Activated CD4-positive, CD25-positive, alpha-beta regulatory T cell (primary cell): Measurements from ENCODE around the gene SCGB1A1.

Source experiments
- DNase-seq, 4 experiments: peaks; one replicate each; lab custom pipeline; 2025; lab: John Stamatoyannopoulos, UW

Gene SCGB1A1

DNA sequence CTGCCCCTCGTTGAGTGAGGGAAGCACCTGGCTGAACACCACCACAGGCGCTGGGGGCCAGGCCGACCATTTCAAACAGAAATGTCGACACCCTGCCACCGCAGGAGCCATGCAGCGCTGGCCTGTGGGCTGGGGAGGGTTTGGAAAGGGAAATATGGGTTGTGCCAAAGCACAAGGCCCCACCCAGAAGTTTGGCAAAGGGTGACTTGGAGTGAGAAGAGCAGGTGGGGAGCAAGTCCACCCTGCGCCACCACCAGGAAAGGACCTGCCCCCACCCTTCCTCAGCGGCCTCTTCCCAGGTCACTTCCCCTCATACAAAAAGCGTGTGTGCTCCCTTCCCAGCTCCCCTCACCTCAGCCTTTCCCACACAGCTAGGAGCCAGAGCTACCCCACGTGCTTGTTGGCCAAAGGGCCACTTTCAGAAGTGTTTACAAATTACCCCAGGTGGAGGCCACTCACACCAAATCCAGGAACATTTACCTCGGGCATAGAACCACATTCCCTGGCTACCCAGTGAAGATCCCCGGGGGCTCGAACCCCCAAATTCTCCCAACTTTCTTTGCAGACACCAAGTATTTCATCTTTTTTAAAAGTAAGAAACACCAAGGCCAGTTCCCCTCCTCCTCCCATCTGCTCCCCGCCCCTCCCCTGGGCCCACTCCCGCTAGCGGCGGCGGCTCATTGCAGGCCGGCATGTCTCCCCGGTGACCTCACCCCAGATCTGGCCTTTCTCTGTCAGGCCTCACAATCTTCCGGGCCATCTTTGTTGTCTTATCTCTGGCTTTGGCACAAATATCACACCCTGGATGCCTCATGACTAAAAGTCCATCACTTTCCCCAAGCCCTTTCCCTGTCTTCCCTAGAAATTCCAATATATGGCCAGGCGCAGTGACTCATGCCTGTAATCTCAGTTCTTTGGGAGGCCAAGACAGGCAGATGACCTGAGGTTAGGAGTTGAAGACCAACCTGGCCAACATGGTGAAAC, 20.5 kb upstream of the SCGB1A1 start:
- DNase-seq: no peak

DNA sequence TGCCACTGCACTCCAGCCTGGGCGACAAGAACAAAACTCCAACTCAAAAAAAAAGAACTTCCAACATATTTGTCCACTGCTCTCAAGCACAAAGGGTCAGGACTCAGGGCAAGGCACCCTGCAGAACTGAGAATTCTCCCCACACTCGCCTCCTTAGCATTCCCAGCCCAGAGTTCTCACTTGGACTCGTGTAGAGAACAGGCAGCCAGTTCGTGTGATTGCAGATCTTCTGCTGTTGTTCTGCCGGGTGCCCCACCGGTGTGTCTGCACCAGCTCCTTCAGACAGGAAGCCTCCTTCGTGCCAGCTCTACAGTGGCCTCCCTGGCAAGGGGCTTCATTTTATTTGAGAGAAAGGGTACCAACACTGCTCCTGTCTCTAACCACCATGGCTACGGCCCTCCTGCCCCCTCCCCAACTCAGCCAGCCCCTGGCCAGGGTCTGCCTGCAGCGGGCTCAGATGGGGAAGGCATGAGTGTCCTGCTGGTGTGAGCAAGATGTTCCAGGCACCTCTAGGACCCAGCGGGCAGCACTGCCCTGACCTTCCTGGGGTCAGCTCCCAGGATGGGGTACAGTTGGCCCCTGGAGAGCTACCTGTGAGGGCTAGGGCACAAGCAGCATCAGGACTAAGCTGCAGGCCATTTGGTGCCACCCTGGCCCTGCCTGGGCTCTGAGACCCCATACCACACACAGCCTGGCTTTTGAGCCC, 19.5 kb upstream of the SCGB1A1 start:
- DNase-seq: no peak

DNA sequence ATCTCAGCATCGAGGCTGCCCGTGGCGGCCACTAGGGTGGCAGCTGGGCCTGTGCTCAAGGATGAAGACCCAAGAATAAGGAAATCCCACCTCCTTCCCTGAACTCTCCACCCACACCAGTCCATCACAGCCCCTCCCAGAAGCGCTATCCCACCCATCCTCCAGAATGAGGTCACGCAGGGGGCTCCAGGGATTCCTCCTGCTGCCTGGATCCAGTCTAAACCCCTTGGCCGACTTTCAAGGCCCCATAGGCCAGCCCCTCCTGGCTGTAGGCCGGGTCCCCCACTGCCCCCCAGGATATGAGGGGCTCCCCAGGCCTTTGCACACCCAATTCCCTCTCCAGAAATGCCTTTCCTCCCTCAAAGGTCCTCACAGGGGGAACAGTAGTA, 19.0 kb upstream of the SCGB1A1 start:
- no peak for DNase-seq

DNA sequence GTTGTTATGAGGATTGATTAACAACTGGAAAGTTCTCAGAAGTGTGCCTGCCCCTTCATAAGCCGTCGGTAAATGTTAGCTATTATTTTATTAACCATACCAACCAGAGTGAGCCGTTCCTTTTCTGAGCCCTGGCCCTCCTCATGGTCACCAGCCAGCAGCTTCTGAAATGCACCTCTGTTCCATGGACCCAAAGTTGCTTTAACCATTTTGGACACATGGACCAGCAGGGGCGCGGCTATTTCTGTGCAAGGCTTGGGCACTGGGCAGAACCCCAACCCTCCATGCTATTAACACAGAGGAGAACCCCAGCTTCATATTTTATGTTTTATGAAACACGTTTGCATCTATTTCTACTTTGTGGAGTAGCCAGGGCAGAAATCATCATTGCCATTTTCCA, 18.6 kb upstream of the SCGB1A1 start:
- no peak for DNase-seq

DNA sequence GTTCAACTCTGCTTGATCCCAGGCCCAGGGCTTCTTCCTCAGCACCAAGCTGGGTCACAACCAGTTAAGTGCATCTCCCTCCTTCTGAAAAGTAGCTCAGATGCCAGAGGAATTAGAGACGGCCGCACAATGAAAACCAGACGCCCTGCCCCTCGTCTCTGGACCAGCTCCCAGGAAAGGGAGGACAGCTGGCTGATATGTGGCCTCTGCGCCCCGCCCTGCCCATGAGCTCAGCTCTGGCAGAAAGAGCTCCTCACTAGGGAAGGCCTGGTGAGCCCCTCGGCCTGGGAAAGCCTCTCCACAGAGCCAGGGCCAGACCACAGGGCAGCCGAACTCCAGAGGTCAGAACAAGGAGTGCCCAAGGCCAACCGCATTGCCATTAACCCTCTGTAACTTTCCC, 18.1 kb upstream of the SCGB1A1 start:
- no peak for DNase-seq

DNA sequence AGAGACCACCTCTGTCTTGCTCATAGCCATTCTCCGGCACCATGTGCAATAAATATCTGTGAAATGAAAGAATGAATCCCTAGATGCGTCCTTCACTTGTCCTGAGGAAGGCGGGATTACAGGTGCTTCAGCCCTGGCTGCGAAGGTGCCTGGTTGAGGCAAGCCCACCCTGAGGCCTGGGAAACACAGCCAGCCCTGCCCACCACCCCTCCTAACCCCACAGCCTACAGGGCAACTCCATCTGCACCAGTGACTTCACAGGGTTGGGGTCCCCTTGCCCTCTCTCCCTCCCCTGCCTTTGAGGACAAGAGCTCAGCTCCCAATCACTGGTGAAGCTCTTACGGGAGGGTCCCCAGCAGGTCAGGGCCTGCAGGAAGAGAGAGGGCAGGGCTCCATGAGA, 17.5 kb upstream of the SCGB1A1 start:
- no peak for DNase-seq

DNA sequence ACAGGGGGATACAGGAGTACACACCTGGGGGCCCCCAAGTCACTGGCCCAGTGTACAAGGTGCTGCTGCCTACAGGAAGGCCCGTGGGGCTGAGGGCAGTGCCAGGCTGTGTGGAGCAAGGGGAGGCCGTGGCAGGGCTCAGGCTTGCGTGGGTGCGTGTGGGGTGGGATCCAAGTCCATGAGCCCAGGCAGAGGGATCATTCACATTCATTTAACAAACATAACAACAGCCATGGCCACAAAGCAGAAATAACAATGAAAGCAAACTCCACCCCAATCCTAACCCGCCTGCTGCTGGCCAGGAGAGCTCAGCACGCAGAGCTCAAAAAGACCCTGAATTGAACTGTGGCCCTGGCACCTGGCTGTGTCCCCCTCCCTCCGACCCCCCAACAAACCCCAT, 17.0 kb upstream of the SCGB1A1 start:
- no peak for DNase-seq

DNA sequence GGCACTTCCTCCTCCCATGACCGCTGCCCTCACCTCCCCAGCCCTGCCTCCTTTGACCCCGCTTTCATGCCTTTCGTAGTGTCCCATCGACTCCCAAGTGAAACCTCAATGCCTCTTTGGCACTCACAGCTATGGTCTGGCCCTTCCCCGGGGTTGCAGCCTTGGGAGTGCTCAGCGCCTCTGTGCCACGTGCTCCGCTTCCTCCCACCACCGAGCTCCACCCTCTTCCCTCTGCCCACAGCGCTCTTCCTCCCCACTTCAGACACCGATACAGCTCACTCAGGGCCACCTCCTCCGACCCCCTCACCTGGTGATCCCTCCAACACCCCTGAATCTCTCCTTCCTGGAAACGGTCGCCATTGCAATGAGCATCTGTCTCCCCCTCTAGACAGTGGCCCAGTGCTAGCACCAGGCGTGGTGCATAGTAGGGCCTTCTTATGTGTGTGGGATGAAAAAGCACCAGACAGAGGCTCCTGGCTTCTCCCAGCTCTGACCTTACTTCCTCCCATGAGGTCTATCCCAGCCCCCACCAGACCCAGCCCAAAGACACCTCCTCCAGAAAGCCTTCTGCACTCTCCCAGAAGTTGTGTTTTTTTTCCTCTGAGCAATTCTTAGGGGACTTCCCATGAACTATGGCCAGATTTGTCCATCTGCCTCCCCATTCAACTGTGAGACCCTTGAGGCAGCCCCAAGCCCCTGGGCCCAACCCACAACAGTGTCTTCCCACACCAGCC, 16.4 kb upstream of the SCGB1A1 start:
- peak in 2 of 4 experiments; percentile 14 to 16 for DNase-seq

DNA sequence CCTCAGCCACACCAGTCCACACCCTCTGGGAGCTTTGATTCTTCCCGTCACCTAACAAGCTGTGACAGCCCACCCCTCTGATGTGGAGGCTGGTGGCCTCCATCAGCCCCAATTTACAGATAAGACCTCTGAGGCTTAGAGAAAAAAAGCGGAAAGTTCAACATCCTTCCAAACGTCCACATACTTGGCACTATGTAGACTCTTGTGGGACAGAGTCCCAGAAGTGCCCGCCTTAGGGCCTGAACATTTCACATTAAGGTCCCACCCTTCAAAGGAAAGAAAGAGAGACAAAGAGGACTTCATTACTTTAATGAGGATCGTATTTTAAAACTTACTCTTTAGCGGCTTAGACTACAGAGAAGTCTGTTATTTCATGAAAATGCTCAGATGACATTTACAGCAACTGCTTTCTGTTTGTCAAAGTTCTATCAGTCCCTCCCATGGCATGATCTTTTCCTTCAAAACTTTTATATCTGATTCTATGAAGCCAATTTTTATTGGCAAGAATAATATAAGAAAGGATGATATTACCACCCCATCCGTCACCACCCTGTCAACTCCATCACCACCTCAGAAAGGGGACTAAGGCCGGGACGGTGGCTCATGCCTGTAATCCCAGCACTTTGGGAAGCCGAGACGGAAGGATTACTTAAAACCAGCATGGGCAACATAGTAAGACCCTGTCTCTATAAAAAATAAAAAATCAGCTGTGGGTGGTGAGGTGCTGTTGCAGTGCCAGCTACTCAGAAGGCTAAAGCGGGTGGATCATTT, 15.7 kb upstream of the SCGB1A1 start:
- no peak for DNase-seq

DNA sequence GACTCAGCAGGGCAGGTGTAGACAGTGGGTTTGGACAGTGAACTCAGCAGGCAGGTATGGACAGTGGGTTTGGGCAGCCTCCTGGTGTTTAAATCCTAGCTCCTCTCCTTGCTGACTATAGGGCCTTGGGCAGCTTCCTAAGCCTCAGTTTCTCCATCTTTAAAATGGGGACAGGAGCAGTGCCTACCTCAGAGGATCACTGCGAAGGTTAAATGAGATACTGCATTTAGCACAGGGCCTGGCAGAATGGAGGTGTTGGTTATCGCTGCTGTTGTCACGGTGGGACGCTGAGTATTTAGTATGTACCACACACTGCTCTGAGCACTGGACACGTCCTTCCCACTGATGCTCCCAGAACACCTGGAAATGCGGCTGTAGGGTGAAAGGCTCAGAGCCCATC, 14.4 kb upstream of the SCGB1A1 start:
- no peak for DNase-seq

DNA sequence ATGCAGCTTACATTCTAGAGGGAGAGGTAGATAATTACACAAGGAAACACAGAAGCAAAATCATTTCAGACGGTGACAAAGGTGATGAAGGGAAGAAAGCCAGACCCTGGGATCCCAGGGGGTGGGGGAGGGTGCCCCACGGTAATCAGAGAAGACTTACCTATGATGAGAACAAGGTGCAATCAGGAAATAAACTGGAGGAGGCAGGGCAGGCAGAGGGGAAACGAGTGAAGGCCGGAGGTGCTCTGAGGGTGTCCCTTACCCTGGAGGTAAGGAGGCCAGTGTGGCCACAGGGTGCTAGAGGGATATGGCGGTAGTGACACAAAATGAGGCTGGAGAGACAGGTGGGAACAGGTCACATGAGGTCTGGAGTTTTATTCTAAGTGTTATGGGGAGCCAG, 13.9 kb upstream of the SCGB1A1 start:
- no peak for DNase-seq

DNA sequence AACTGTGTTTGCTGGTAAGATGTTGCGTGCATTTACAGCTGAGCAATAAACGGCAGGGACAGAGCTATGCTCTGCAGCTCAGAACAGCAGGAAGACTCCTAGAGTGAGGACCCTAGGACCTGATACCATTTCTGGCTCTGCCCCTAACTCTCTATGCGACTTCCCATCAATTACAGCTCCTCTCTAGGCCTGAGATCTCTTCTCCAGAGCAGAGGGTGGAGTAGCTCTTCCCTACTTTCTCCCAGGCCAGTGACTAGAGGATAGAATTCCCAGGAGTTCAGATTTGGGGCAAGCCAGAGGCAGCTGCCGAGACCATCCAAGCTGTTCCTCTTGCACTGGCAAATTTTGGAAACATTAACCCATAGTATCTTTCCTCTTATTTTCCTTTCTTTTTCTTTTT, 12.8 kb upstream of the SCGB1A1 start:
- DNase-seq: no peak

DNA sequence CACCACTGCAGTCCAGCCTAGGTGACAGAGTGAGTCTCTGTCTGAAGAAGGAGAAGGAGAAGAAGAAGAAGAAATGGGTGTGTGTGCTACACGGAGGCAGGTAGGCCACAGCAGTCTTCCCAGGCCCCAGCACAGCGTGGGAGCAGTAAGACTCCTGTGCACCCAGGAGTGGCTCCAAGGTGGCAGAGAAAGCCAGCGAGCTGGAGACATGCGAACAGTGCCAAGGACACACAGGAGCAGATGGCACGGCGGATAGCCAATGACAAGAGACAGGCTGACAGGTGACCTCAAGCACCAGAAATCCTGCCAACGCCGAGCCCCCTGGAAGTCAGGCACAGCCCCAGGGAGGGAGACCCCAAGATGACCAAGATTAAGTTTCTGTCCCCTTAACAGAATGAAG, 9.0 kb upstream of the SCGB1A1 start:
- DNase-seq: no peak

DNA sequence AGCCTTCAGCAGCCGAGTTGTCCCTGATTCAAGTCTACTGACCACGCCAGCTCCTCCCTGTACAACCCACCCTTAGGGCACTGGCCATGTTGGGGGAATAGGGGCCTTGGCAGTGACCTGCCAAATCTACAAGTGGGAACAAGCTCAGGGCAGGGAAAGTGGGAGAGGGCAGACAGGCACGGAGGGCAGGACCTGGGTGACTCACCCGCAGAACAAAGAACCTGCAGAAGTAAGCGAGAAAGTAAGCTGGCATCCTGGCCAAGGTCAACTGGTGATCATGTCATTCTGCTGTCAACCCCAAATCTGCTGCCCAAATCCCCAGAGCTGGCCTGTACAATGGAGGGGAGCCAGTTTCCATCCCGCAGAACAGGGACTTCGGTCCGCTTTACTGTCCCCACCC, 7.9 kb upstream of the SCGB1A1 start:
- no peak for DNase-seq

DNA sequence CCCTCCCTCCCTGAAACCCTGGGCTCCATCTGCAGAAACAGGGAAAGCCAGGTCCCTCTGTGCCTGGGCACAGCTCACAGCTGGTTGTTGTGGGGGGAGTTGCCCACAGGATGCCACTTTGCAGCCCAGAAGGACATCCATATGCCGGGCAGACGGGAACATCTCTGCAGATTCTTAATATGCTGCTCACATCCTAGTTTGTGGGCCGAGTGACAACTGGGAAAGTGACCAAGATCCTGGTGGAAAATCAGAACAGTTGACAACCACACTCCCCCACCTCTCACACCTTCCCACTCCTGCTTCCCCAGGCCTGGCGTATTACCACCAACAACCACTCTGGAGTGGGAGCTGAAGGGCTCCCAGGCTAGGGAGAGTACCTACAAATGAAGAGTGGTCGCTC, 7.3 kb upstream of the SCGB1A1 start:
- no peak for DNase-seq

DNA sequence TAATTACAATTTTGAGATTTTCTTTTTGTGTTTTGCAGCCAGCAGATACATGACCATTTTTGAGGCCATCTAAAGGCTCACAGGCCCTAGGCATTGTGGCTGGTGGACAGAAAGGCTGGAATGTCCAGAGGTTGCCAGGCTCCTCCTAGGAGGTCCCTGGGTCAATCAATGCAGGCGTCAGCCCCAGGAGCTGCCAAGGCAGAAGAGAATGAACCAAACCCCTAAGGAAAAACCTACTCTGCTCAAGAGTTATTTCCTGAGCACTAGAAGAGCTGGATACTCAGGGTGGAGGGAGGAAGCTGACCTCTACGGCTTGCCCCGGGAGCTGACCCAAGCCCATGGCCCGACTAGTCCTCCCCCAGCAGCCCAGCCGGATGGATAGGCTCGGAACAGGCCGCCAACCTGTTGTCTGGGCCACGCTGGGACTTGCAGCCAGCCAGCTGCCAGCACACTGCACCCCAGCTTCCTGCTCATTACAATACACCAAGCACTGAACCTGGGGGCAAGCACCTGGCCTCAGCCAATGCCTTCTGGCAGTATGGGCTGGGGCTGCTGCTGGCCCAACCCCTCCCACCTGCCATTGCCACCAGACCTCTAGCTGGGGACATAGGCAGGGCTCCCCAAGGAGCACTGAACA, 5.7 kb upstream of the SCGB1A1 start:
- DNase-seq: no peak

DNA sequence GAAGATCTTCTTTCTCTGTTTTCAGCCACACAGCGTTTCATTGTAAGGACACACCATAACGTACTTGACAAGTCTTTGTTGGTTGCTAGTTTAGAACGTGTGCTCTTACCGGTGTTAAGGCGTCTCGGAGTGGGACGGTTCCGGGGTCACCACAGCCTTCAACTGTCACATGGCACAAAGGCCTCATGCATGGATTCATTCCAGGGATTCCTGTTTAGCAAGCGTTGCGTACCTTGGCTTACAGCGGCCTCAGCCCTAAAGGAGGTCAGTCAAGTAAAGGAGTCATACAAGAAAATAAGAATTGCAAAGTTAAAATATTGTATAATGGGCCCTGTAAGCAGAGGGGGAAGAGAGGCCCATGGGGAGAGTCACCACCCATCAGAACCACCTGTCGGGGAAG, 2.2 kb upstream of the SCGB1A1 start:
- DNase-seq: no peak

DNA sequence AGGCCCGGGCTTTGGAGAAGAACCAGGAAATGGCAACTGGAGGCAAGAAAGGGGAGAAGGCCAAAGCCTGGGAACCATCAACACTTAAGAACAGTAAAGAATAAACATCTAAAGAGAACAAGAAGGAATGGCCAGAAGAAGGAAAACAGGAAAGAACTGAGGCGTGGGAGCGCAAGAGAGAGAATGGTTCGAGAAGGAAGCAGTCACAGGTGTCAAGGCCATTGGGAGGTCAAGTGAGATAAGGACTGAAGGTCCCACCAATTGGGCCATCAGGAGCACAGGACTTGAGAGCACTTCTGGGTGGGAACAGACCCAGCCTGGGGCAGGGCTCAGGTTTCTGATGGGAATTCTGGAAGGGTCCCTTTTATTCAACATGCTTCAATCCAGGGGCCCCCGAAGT, 697 bp upstream of the SCGB1A1 start:
- DNase-seq: no peak

DNA sequence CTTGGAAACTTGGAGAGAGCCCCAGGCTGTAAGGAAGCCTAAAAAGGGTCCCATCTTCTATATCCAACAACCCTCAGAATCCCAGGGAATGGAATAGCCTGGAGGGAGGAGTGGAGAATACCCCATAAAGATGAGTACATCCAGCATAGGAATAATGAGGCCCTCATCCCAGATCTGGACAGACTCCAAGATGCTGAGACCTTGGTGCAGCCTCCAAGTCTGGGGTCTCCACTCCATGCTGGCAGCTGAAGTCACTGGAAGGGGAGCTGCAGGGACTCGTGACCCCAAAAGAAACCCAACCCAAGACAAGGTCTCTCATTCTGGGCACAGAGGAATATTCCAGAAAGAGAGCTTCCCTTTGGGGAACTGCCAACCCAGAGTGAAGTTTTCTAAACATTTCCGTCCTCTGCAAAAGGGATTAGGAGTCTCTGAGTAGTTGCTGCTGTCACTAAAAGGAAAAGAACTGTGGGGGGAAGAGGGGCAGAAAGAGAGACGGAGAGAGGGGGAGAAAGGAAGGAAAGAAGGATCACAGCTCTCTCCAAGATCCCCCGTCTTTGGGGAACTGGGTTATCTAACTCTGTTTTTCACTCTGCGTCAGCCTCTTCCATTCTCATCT, 589 bp downstream of the SCGB1A1 start:
- DNase-seq: no peak

DNA sequence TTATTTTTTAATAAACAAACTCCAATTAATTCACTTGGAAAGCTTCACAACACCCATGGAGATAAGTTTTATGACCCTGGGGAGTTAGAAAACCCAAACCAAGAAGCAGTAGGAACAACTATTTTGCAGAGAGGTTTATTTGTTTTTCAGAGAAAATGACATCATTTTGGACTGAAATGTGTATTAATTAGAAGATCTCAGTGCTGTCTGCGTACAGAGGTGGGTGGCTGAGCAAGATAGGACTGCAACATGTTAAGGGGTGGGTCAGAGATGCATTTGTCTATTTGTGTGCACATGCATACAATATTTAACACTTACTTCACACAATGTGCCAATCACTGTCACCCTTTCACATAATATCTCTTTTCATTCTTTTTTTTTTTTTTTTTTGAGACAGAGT, 1.1 kb downstream of the SCGB1A1 start:
- DNase-seq: no peak

DNA sequence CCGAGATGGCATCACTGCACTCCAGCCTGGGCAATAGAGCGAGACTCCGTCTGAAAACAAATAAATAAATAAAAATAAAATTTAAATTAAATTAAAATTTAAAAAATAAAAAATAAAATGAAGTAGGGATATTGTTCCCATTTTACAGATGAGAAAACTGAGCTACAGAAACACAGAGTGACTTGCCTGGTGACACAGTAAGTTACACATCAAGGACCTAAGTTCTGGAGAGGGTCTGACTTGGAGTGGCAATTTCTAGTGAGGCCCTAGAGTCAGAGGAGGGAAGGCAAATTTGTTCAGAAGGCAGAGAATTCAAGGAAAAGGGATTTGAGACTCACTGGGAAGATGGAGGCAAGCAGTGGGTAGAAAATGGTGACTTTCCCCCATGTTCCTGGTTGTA, 2.0 kb downstream of the SCGB1A1 start:
- no peak for DNase-seq
